ENCODE measurements around the gene THAP6.
"Not testable (repeated sequence)": the region's sequence is repeated elsewhere in the genome, so short reads cannot be mapped to it uniquely, and the experiment has no call there.

THAP6 gene

DNA sequence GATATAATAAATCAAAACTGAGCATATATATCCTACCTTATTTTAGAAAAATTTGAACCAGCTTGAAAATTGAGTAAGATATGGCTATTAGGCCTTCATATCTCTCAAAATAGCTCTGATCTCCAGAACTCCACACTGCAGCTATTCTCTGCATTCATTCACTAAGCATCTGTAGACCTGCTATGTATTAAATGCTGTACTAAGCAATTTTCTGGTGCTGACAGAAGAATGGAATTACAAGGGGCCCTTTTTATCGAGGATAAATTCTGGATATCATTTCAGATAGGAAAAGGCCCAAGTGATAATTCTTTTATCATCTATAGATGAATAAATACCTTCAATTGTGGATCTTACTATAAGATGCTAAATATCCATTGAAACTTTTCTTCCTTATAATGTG lies 1.9 kb downstream of the THAP6 start:
- no peaks in the 10 kb centered on the region for H3K79me2 ChIP-seq
- no peak overlapping the region for H3K9ac ChIP-seq
- no peaks in the 10 kb centered on the region for H3K9me3 ChIP-seq (ENCODE audit: control insufficient read depth, low read length)
- no peak overlapping the region for H3K27ac ChIP-seq
- TF ChIP-seq CTCF (IDR thresholded peaks at IDR 0.05) = no peak
- no peaks in the 10 kb centered on the region for H3K36me3 ChIP-seq (ENCODE audit: control insufficient read depth, insufficient read depth, low read length)
- peaks cover 8% of the 10 kb centered on the region for H3K4me1 ChIP-seq
- H2AFZ ChIP-seq = no peak overlapping the region
- no peak overlapping the region for H3K4me3 ChIP-seq (ENCODE audit: low read depth, low read length)
- H3K4me2 ChIP-seq (ENCODE audit: low read length) = no peak overlapping the region
- H3K27me3 ChIP-seq (ENCODE audit: control insufficient read depth, insufficient read depth, low read length) = no peaks in the 10 kb centered on the region

GRCh38 chr4:75519452-75519851 lies 5.2 kb downstream of the THAP6 start:
- H3K27me3 ChIP-seq (ENCODE audit: control insufficient read depth, insufficient read depth, low read length); H3K4me2 ChIP-seq (ENCODE audit: low read length); H3K4me3 ChIP-seq (ENCODE audit: low read depth, low read length); H3K4me1 ChIP-seq; H3K36me3 ChIP-seq (ENCODE audit: control insufficient read depth, insufficient read depth, low read length); H2AFZ ChIP-seq; H3K9ac ChIP-seq; H3K79me2 ChIP-seq; H3K27ac ChIP-seq; H3K9me3 ChIP-seq (ENCODE audit: control insufficient read depth, low read length): not testable (repeated sequence)

DNA sequence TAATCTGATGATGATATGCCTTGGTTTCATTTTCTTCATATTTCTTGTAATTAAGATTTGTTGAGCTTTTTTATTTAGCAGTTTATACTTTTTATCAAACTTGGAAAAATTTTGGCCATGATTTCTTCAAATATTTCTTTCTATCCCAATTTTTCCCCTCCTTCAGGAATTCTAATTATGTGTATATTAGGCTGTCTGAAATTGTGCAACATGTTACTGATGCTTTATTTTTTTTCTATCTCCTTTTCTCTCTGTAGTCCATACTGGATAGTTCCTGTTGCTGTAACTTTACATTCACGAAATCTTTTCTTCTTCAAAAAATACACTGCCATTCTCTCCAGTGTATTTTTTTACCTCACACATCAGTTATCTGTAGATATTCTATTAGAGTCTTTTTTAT lies 10.8 kb downstream of the THAP6 start:
- no peaks in the 10 kb centered on the region for H3K9me3 ChIP-seq (ENCODE audit: control insufficient read depth, low read length)
- H3K4me1 ChIP-seq = no peaks in the 10 kb centered on the region
- H3K36me3 ChIP-seq (ENCODE audit: control insufficient read depth, insufficient read depth, low read length) = no peaks in the 10 kb centered on the region
- H3K27ac ChIP-seq = no peak overlapping the region
- H2AFZ ChIP-seq = no peak overlapping the region
- no peak overlapping the region for H3K4me3 ChIP-seq (ENCODE audit: low read depth, low read length)
- peaks cover 2% of the 10 kb centered on the region for H3K79me2 ChIP-seq
- H3K27me3 ChIP-seq (ENCODE audit: control insufficient read depth, insufficient read depth, low read length) = no peaks in the 10 kb centered on the region
- no peak for TF ChIP-seq CTCF (IDR thresholded peaks at IDR 0.05)
- no peak overlapping the region for H3K9ac ChIP-seq
- H3K4me2 ChIP-seq (ENCODE audit: low read length) = no peak overlapping the region

DNA sequence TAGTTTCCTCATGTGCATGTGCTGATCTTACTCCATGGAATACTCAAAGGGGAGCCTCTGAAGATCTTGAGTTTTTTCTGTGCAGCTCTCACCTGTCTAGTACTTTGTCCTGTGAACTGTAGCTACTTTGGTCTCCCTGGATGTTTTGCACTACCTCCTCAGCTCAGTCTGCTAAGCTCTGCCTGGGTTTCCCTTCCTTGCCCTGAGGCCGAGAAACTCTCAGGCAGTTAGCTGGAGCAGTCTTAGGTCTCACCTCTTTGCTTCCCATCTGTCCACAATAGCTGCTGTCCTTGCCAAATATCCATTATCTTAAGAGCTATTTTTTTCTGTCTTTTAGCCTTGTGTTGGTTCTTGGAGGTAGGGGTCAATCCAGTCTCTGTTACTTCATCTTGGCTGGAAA lies 11.6 kb downstream of the THAP6 start:
- Histone ChIP-seq H3K27ac (no peak overlapping the region), H2AFZ (no peak overlapping the region), H3K4me3 (ENCODE audit: low read depth, low read length) (no peak overlapping the region), H3K4me2 (ENCODE audit: low read length) (no peak overlapping the region), H3K4me1 (no peaks in the 10 kb centered on the region), H3K27me3 (ENCODE audit: control insufficient read depth, insufficient read depth, low read length) (no peaks in the 10 kb centered on the region), H3K9me3 (ENCODE audit: control insufficient read depth, low read length) (no peaks in the 10 kb centered on the region), H3K79me2 (peaks cover 2% of the 10 kb centered on the region), H3K9ac (no peak overlapping the region), H3K36me3 (ENCODE audit: control insufficient read depth, insufficient read depth, low read length) (no peaks in the 10 kb centered on the region)
- no peak for TF ChIP-seq CTCF (IDR thresholded peaks at IDR 0.05)

DNA sequence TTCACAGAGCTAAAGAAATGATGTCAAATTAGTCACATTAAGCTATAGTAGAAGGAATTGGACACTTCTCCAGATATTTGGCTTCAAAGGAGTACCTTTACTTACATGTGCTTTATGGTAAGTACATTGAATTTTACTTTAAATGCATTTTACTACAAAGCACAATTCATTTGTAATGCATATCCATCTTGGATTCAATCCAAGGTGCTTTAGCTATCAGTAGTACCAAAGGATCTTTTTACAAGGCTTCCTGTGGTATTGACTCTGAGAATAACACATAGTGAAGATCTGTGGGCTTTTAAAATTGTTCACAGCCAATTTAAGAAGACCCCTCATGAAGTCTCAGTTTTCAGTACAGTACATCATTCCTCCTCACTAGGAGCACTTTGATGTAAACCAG lies 13.2 kb downstream of the THAP6 start:
- H3K4me1 ChIP-seq = no peaks in the 10 kb centered on the region
- no peaks in the 10 kb centered on the region for H3K36me3 ChIP-seq (ENCODE audit: control insufficient read depth, insufficient read depth, low read length)
- no peaks in the 10 kb centered on the region for H3K9me3 ChIP-seq (ENCODE audit: control insufficient read depth, low read length)
- H3K4me3 ChIP-seq (ENCODE audit: low read depth, low read length) = no peak overlapping the region
- no peak overlapping the region for H2AFZ ChIP-seq
- no peaks in the 10 kb centered on the region for H3K27me3 ChIP-seq (ENCODE audit: control insufficient read depth, insufficient read depth, low read length)
- H3K27ac ChIP-seq = no peak overlapping the region
- H3K4me2 ChIP-seq (ENCODE audit: low read length) = no peak overlapping the region
- no peak for TF ChIP-seq CTCF (IDR thresholded peaks at IDR 0.05)
- H3K9ac ChIP-seq = no peak overlapping the region
- peaks cover 2% of the 10 kb centered on the region for H3K79me2 ChIP-seq
